ENCODE data around the gene RBM47.

The RBM47 gene

GRCh38 chr4:40425799-40426574 lies 203.7 kb downstream of the RBM47 start:
- DNase-seq (ENCODE audit: low read depth), result no peak
- TF ChIP-seq CTCF (conservative IDR thresholded peaks at IDR 0.05; ENCODE audit: control insufficient read depth, insufficient read depth, low read depth, low read length), result no peak

GRCh38 chr4:40423735-40424134 lies 205.9 kb downstream of the RBM47 start:
- no peak for TF ChIP-seq CTCF (conservative IDR thresholded peaks at IDR 0.05; ENCODE audit: control insufficient read depth, insufficient read depth, low read depth, low read length)
- no peak overlapping the region for H3K4me3 ChIP-seq (ENCODE audit: control insufficient read depth, low read depth, low read length)
- peak; percentile 68 for DNase-seq (ENCODE audit: low read depth)

More at GRCh38 chr4:40425799-40426574, 203.7 kb downstream of the RBM47 start:
- H3K4me3 ChIP-seq (ENCODE audit: control insufficient read depth, low read depth, low read length), result no peak overlapping the region

- no peak for TF ChIP-seq CTCF (conservative IDR thresholded peaks at IDR 0.05; ENCODE audit: control insufficient read depth, insufficient read depth, low read depth, low read length)
- no peak overlapping the region for H3K4me3 ChIP-seq (ENCODE audit: control insufficient read depth, low read depth, low read length)
- no peak for DNase-seq (ENCODE audit: low read depth)
Measured at GRCh38 chr4:40421839-40422708, 207.6 kb downstream of the RBM47 start.

GRCh38 chr4:40419231-40419912 lies 210.3 kb downstream of the RBM47 start:
- no peak for DNase-seq (ENCODE audit: low read depth)
- no peak for TF ChIP-seq CTCF (conservative IDR thresholded peaks at IDR 0.05; ENCODE audit: control insufficient read depth, insufficient read depth, low read depth, low read length)

GRCh38 chr4:40418430-40419230 lies 211.0 kb downstream of the RBM47 start:
- no peak for DNase-seq (ENCODE audit: low read depth)
- TF ChIP-seq CTCF (conservative IDR thresholded peaks at IDR 0.05; ENCODE audit: control insufficient read depth, insufficient read depth, low read depth, low read length), result no peak
- no peak overlapping the region for H3K4me3 ChIP-seq (ENCODE audit: control insufficient read depth, low read depth, low read length)

More at GRCh38 chr4:40419231-40419912, 210.3 kb downstream of the RBM47 start:
- no peak overlapping the region for H3K4me3 ChIP-seq (ENCODE audit: control insufficient read depth, low read depth, low read length)

- no peak for DNase-seq (ENCODE audit: low read depth)
- no peak overlapping the region for H3K4me3 ChIP-seq (ENCODE audit: control insufficient read depth, low read depth, low read length)
- TF ChIP-seq CTCF (conservative IDR thresholded peaks at IDR 0.05; ENCODE audit: control insufficient read depth, insufficient read depth, low read depth, low read length), result no peak
Measured at GRCh38 chr4:40417941-40418340, 211.7 kb downstream of the RBM47 start.

Data from fibroblast of mammary gland (primary cell).